Cardiac fibroblast (primary cell): Measurements from ENCODE around the gene HOXD9.

ENCODE experiments used
- DNase-seq, 2 donors: peaks; one replicate each; pipeline versions ENCODE4 v3.0.0 to v3.0.0-alpha.2; 2010; ENCODE audit warnings: low read depth in 2 of 2
- H3K4me3 ChIP-seq, 2 donors: replicated peaks in 1 of 2; 1 replicate in 1 of 2; 2 replicates in 1 of 2; pipeline ENCODE4 v1.5.1; 2011; ENCODE audit warnings: low read depth in 2 of 2, low read length in 2 of 2, mild to moderate bottlenecking in 2 of 2, moderate library complexity in 1 of 2
- TF ChIP-seq, protein P1 (sequence below): IDR thresholded peaks from one replicate; pipeline ENCODE4 v1.5.1; 2011; ENCODE audit warnings: low read depth, mild to moderate bottlenecking, low read length, inconsistent platforms

The HOXD9 gene

DNA sequence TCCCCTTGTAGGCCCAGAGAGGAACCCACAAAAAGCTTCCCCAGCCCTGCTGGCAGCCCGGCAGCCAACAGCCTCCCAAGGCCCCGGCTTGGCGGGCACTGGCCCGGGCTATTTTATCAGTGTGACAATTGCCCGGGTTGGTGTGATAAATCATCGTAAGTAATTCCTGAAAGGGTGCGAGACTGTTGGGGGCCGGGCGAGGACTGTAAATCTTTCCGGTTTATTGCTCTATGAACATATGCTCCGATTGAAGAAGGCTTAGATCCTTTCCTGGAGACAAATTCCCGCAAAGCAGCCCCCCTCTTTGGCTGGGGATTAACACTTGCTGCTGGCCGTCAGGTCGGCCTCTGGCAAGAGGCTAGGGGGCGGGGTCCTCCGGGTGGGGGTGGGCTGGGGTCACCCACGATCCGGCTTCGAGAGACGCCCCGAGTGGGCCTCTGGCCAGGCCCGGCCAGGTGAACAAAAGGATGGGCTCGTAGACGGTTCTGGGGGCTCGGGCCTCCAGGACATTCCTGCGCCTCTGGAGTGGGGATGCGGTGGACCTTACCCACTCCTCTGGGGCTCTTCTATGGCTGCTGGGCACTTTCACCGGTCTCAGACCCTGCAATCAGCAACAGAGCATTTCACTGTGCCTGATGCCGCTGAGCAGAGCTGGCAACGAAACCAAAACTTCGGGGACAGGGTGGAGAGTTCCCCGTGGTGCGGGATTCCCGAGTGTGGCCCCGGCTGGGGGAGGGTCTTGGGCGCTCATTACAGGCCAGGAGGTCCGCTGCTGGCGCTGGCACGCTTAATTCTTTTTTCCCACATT is 36.5 kb downstream of the HOXD9 start:
- H3K4me3 ChIP-seq, result no peak overlapping the region
- TF ChIP-seq, protein P1, sequence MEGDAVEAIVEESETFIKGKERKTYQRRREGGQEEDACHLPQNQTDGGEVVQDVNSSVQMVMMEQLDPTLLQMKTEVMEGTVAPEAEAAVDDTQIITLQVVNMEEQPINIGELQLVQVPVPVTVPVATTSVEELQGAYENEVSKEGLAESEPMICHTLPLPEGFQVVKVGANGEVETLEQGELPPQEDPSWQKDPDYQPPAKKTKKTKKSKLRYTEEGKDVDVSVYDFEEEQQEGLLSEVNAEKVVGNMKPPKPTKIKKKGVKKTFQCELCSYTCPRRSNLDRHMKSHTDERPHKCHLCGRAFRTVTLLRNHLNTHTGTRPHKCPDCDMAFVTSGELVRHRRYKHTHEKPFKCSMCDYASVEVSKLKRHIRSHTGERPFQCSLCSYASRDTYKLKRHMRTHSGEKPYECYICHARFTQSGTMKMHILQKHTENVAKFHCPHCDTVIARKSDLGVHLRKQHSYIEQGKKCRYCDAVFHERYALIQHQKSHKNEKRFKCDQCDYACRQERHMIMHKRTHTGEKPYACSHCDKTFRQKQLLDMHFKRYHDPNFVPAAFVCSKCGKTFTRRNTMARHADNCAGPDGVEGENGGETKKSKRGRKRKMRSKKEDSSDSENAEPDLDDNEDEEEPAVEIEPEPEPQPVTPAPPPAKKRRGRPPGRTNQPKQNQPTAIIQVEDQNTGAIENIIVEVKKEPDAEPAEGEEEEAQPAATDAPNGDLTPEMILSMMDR, result no peak
- DNase-seq, result no peak

DNA sequence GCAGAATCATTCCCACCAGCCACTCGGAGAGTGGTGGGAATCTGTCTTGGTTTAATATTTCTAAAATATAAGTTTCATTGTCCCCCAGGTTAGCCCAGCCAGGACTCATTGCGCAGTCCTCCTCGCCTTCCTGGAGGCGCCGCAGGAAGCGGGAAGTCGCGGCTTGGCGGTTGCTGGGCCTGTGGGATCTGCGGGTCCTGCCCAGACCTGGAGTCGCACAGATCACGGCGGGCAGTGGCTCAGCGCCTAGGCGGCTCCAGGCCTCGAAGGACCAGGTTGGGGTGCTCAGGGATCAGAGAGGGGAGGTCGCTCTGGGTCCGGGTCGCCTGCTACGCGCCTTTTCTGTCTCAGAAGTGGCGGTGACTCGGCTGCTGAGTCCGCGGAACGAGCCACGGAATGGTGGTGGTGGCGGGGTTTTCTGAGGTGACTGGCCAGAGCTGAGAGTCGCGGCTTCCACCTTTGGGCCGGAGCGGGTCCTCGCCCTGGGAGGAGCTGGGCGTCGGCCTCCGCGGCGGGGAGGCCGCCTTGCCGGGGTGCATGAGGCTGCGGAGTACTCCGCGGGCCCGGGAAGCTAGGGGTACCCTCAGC is 37.2 kb downstream of the HOXD9 start:
- TF ChIP-seq, protein P1, result no peak
- H3K4me3 ChIP-seq, result no peak overlapping the region
- no peak for DNase-seq

DNA sequence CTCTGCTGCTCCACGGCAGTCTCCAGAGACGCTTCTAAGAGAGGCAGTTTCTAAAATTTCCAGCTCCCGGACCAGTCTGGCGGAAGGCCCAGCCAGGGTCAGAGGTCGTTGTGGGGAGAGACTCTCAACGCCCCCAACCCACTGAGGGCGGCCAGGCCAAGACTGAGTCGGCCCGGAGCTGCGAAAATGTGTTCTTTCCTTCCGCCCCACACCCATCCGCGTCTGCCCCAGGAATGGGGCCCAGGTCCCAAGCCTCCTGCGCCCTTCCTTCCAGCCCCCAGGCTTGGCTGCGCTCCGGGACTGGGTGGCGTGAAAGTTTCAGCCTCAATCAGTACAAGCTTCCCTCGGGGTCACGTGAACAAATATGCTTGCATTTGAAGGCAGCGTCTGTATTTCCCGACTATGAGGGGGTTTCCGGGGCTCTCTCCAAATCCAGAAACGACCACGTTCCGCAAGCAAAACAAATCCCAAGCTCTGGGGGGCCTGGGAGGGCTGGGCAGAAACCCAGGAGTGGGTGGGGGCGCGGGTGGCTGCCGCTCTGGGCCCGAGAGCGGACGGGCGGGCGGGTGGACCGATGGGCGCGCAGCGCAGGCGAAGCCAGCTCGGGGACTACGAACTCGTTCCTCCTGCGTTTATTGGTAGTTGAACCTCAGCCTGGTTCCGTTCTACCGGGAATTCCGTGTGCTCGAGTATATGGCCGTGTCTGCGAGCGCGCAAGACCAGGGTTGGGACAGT is 37.9 kb downstream of the HOXD9 start:
- TF ChIP-seq, protein P1, result no peak
- peak in 1 of 2 donors; percentile 9 for DNase-seq
- no peak overlapping the region for H3K4me3 ChIP-seq

DNA sequence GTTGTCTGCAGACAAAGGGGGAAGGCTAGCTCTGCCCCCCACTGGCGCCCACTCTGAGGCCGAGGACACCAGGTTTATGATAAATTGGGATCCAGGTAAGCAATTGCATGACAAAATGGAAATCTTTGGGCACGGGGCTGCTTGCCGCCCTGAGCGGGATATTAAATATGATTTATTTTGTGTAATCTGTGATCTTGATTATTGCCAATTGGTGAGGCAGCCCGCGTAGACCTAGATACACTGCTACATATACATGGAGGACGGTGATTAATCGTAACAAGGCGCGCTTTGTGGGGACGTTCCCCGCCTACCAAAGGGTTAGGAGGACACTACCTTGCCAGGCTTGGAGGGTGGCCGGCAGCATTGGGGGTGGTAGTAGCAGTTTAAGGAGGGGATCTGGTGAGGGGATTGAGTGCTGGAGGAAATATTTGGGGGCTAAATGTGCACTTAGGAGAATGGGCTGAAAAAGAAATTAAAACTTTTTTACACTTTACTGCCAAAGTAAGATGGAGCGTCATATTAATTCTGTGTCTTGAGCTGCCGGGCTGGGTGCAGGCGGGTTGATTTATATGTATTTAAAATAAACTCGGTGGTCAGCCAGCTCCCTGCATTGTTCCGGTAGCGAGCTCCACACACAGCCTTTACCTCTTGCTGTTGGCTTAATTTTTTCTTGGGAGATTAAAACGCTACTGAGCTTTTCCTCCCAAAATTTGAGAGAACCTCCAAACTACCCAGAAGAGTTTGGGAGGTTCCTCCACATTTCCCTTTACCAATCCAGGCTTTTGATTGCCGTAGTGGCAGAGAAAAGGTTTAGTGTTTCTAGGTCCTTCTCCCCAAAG is 38.7 kb downstream of the HOXD9 start:
- TF ChIP-seq, protein P1, result no peak
- H3K4me3 ChIP-seq, result no peak overlapping the region
- no peak for DNase-seq

- TF ChIP-seq, protein P1, result no peak
- peak; percentile 14 to 26 for DNase-seq
- no peak overlapping the region for H3K4me3 ChIP-seq
Observed at GRCh38 chr2:176161825-176162626, 39.5 kb downstream of the HOXD9 start.
